Body of pancreas (tissue), 4 donors: ENCODE results near the gene NSD2. TPM values are rescaled to one million over a fixed set of nuclear protein-coding genes. Genes with fewer than 3 reads are reported as not detected.
"Not testable (repeated sequence)": the region's sequence is repeated elsewhere in the genome, so short reads cannot be mapped to it uniquely, and the experiment has no call there.

ENCODE experiments used
- ATAC-seq: fragments of 150-250 bp; one replicate; pipeline ENCODE4 v1.9.1; 2016
- DNase-seq, 4 donors: peaks; one replicate each; pipeline ENCODE4 v3.0.0-alpha.2; 2019
- H3K27ac ChIP-seq, 4 donors: fragments of 200-600 bp; sonication (generic); 1 replicate in 3 of 4; 2 replicates in 1 of 4; pipeline versions ENCODE4 v1.5.1 to v1.6.1; 2016 to 2019; ENCODE audit warnings: mild to moderate bottlenecking in 1 of 4, mixed read lengths in 1 of 4, moderate library complexity in 1 of 4
- H3K27me3 ChIP-seq, 2 donors: fragments of 200-600 bp; sonication (generic); one replicate each; pipeline ENCODE4 v1.6.0; 2016; ENCODE audit warnings: mild to moderate bottlenecking in 1 of 2
- H3K36me3 ChIP-seq, 2 donors: fragments of 200-600 bp; sonication (generic); replicated peaks in 1 of 2; 2 replicates each; pipeline ENCODE4 v1.5.1; 2016; ENCODE audit warnings: low read depth in 2 of 2; ENCODE audit not compliant: insufficient read depth in 1 of 2
- H3K4me1 ChIP-seq: fragments of 200-600 bp; sonication (generic); one replicate; pipeline ENCODE4 v1.6.0; 2016
- H3K4me3 ChIP-seq, 2 donors: fragments of 200-600 bp; sonication (generic); 1 replicate in 1 of 2; 2 replicates in 1 of 2; pipeline ENCODE4 v1.5.1; 2016 to 2019
- H3K9me3 ChIP-seq, 3 donors: fragments of 200-600 bp; sonication (generic); 1 replicate in 2 of 3; 2 replicates in 1 of 3; pipeline ENCODE4 v1.5.1; 2016
- POLR2A ChIP-seq, 3 donors: fragments of 450-650 bp; IDR thresholded peaks; one replicate each; pipeline ENCODE4 v1.6.1; 2016; ENCODE audit warnings: antibody characterized with exemption in 3 of 3, mild to moderate bottlenecking in 2 of 3
- WGBS, 2 donors: methylation state at CpG; one replicate each; pipeline ENCODE4 v1.1.5; 2017; 5-methylcytosine and 5-hydroxymethylcytosine counted together
- intact Hi-C: fragments of 100-400 bp; cut with DNase I; formaldehyde crosslinking; loops from one replicate; pipeline ENCODE4 v1.15.1; 2023
- total RNA-seq, 2 donors: library from RNA; depleted of rRNA; stranded (reverse); fragments of >200 nt; gene quantifications; one replicate each; pipeline ENCODE4 v1.1.0, GENCODE V29; 2016
- TF ChIP-seq, protein P1 (sequence below), 7 experiments: fragments of 450-650 bp in 4 of 7; fragments of 200-600 bp in 3 of 7; sonication (generic) in 3 of 7; IDR thresholded peaks; one replicate each; pipeline ENCODE4 v1.5.1; 2016 to 2019; ENCODE audit warnings: antibody characterized with exemption in 7 of 7

The NSD2 gene
- total RNA-seq, 2 donors from 2014 or later = 38.1 to 40.2 TPM

DNA sequence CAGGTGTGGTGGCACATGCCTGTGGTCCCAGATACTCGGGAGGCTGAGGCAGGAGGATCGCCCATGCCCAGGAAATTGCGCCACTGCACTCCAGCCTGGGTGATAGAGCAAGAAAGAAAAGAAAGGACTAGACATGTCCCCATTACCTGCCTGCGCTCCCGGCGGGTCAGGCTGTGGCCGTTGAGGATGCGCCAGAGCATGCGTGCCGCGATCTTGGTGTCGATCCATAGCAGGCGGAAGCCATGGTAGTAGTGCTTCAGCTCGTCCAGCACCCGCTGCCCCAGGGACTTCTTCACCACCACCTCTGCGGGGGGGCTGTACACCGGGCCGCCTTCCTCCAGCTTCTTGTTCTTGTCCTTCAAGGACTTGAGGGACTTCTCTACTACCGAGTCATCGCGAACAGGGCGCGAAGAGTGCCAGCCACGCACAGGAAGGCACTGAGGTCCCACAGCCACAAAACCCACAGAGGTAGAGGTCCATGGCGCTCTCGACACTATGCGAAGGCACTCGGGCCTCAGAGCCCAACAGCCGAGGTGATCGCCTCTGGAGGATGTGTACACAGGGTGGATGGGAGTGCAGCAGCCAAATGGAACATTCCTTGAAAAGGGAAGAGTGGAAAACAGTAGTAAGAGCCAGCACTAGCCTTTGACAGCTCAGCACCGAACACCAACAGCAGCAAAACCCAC, 29.8 kb upstream of the NSD2 start:
- ATAC-seq (no peak), DNase-seq (no peak)
- peaks cover 4 to 25% of the 10 kb centered on the region in 2 donors for H3K36me3 ChIP-seq
- no peak for TF ChIP-seq POLR2A (IDR thresholded peaks at IDR 0.05)
- TF ChIP-seq, protein P1, sequence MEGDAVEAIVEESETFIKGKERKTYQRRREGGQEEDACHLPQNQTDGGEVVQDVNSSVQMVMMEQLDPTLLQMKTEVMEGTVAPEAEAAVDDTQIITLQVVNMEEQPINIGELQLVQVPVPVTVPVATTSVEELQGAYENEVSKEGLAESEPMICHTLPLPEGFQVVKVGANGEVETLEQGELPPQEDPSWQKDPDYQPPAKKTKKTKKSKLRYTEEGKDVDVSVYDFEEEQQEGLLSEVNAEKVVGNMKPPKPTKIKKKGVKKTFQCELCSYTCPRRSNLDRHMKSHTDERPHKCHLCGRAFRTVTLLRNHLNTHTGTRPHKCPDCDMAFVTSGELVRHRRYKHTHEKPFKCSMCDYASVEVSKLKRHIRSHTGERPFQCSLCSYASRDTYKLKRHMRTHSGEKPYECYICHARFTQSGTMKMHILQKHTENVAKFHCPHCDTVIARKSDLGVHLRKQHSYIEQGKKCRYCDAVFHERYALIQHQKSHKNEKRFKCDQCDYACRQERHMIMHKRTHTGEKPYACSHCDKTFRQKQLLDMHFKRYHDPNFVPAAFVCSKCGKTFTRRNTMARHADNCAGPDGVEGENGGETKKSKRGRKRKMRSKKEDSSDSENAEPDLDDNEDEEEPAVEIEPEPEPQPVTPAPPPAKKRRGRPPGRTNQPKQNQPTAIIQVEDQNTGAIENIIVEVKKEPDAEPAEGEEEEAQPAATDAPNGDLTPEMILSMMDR (IDR thresholded peaks at IDR 0.05) = no peak
- no peak overlapping the region for H3K27ac ChIP-seq
- H3K4me1 ChIP-seq = no peaks in the 10 kb centered on the region
- H3K27me3 ChIP-seq = no peaks in the 10 kb centered on the region
- 89% methylated on average over 22 to 31 of the region's 31 CpGs for WGBS, 2 donors
- H3K9me3 ChIP-seq = no peaks in the 10 kb centered on the region
- intact Hi-C loops = no loop called here
- H3K4me3 ChIP-seq = no peak overlapping the region

DNA sequence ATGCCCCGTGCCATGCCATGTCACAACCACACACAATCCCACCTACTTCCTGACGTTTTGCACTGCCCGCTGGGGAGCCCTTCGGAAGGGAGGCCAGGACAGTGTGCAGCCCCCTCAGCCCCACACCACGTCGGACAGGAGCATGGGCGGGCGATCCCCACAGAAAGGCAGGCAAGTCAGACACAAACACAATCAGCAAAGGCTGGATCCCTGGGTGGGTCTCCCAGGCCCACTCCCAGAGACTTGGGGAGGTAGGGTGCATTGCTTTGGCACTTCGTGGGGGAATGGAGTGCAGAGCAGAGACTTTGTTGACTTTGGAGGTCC, 29.3 kb upstream of the NSD2 start:
- WGBS, 2 donors = 84 to 93% methylated on average over 8 of the region's 9 CpGs
- H3K9me3 ChIP-seq = no peaks in the 10 kb centered on the region
- H3K4me3 ChIP-seq = no peak overlapping the region
- TF ChIP-seq, protein P1 (IDR thresholded peaks at IDR 0.05) = no peak
- no peak for TF ChIP-seq POLR2A (IDR thresholded peaks at IDR 0.05)
- H3K4me1 ChIP-seq = no peaks in the 10 kb centered on the region
- no peaks in the 10 kb centered on the region for H3K27me3 ChIP-seq
- ATAC-seq = no peak
- H3K36me3 ChIP-seq = peaks cover 4 to 24% of the 10 kb centered on the region in 2 donors
- H3K27ac ChIP-seq = no peak overlapping the region
- intact Hi-C loops = no loop called here
- DNase-seq = no peak

DNA sequence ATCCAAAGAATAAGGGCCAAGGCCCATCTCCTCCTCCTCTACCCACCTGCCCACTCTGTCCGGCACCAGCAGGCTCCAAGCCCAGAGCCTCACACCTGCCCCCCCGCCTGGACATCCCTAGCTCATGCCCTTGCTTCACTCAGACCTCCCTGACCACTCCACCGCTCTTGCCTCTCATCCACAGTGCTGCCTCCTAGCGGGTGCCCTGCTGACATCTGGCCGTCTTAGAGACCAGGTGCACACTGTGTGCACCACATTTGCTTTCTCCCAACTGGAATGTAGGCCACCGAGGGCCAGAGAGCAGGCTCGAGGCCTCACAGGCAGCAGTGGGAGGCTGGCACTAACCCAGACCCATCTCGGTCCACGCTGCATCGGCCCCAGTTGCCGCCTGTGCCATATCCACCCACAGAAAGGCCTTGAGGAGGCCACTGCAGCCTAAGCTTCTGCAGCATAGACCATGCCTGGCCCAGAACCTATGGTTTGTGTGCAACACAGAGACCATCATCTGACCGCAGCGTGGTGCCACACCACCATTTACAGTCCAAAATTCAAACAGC, 28.8 kb upstream of the NSD2 start:
- H3K9me3 ChIP-seq = no peaks in the 10 kb centered on the region
- H3K27ac ChIP-seq = no peak overlapping the region
- DNase-seq (no peak), ATAC-seq (no peak)
- intact Hi-C loops = no loop called here
- no peaks in the 10 kb centered on the region for H3K27me3 ChIP-seq
- WGBS, 2 donors = 81 to 90% methylated on average over 12 to 13 of the region's 13 CpGs
- no peaks in the 10 kb centered on the region for H3K4me1 ChIP-seq
- peaks cover 4 to 26% of the 10 kb centered on the region in 2 donors for H3K36me3 ChIP-seq
- TF ChIP-seq, protein P1 (IDR thresholded peaks at IDR 0.05) = no peak
- TF ChIP-seq POLR2A (IDR thresholded peaks at IDR 0.05) = no peak
- H3K4me3 ChIP-seq = no peak overlapping the region

GRCh38 chr4:1842993-1843448, 28.2 kb upstream of the NSD2 start:
- H3K9me3 ChIP-seq = no peaks in the 10 kb centered on the region
- DNase-seq (no peak), ATAC-seq (no peak)
- no peak overlapping the region for H3K27ac ChIP-seq
- H3K4me3 ChIP-seq = no peak overlapping the region
- intact Hi-C loops = no loop called here
- WGBS, 2 donors = 61 to 85% methylated on average over 4 to 17 of the region's 17 CpGs
- H3K27me3 ChIP-seq = no peaks in the 10 kb centered on the region
- TF ChIP-seq, protein P1 (IDR thresholded peaks at IDR 0.05) = no peak
- TF ChIP-seq POLR2A (IDR thresholded peaks at IDR 0.05) = no peak
- H3K36me3 ChIP-seq = peaks cover 4 to 24% of the 10 kb centered on the region in 2 donors
- no peaks in the 10 kb centered on the region for H3K4me1 ChIP-seq

GRCh38 chr4:1843852-1844251, 27.3 kb upstream of the NSD2 start:
- TF ChIP-seq, protein P1 (IDR thresholded peaks at IDR 0.05) = no peak
- TF ChIP-seq POLR2A (IDR thresholded peaks at IDR 0.05) = no peak
- ATAC-seq (peak; percentile 24), DNase-seq (no peak)
- Histone ChIP-seq H3K9me3 (no peaks in the 10 kb centered on the region), H3K4me3 (no peak overlapping the region), H3K4me1 (no peaks in the 10 kb centered on the region), H3K36me3 (peaks cover 4 to 21% of the 10 kb centered on the region in 2 donors), H3K27me3 (no peaks in the 10 kb centered on the region), H3K27ac (no peak overlapping the region)
- intact Hi-C loops = no loop called here
- WGBS, 2 donors = 72 to 75% methylated on average over 2 to 10 of the region's 10 CpGs

DNA sequence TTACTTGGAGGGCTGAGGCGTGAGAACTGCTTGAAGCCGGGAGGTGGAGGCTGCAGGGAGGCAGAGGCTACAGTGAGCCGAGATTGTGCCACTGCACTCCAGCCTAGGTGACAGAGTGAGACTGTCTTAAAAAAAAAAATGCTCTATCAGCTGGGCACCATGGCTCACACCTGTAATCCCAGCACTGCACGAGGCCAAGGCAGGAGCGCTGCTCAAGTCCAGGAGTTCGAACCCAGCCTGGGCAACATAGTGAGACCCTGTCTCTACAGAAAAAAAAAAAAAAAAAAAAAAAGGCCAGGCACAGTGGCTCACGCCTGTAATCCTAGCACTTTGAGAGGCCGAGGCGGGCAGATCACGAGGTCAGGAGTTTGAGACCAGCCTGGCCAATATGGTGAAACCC, 26.6 kb upstream of the NSD2 start:
- H3K27me3 ChIP-seq, H3K4me1 ChIP-seq, H3K27ac ChIP-seq, intact Hi-C loops, ATAC-seq, DNase-seq, H3K9me3 ChIP-seq, H3K4me3 ChIP-seq: not testable (repeated sequence)
- H3K36me3 ChIP-seq = peaks cover 0 to 14% of the 10 kb centered on the region in 2 donors
- 88 to 97% methylated on average over 10 of the region's 10 CpGs for WGBS, 2 donors
